Neural progenitor cell (in vitro differentiated cells): Measurements from ENCODE around the gene ZDBF2. TPM values are rescaled to one million over a fixed set of nuclear protein-coding genes. Genes with fewer than 3 reads are reported as not detected.

Experiments
- DNase-seq: peaks from one replicate; pipeline ENCODE4 v3.0.0-alpha.2; 2016; ENCODE audit warnings: low spot score
- H2AFZ ChIP-seq: fragments of 200-600 bp; sonication (generic); replicated peaks from 2 replicates; pipeline ENCODE4 v1.6.1; 2016; ENCODE audit warnings: antibody characterized with exemption
- H3F3A ChIP-seq: fragments of 200-600 bp; sonication (generic); 2 replicates; pipeline ENCODE4 v1.6.1; 2016; ENCODE audit warnings: antibody characterized with exemption, low read depth
- H3K27ac ChIP-seq: fragments of 200-600 bp; sonication (generic); 2 replicates; pipeline ENCODE4 v1.5.1; 2016; ENCODE audit warnings: mild to moderate bottlenecking
- H3K27me3 ChIP-seq: fragments of 200-600 bp; sonication (generic); 2 replicates; pipeline ENCODE4 v1.6.1; 2016; ENCODE audit warnings: mild to moderate bottlenecking, moderate library complexity
- H3K36me3 ChIP-seq: fragments of 200-600 bp; sonication (generic); 2 replicates; pipeline ENCODE4 v1.5.1; 2016
- H3K4me1 ChIP-seq: fragments of 200-600 bp; sonication (generic); 2 replicates; pipeline ENCODE4 v1.6.1; 2016; ENCODE audit warnings: mixed run types
- H3K4me2 ChIP-seq: fragments of 200-600 bp; sonication (generic); 2 replicates; pipeline ENCODE4 v1.6.1; 2016
- H3K4me3 ChIP-seq: fragments of 200-600 bp; sonication (generic); 2 replicates; pipeline ENCODE4 v1.5.1; 2016
- H3K79me2 ChIP-seq: fragments of 200-600 bp; sonication (generic); 2 replicates; pipeline ENCODE4 v1.6.1; 2016; ENCODE audit warnings: low read depth
- H3K9ac ChIP-seq: fragments of 200-600 bp; sonication (generic); 2 replicates; pipeline ENCODE4 v1.6.1; 2016
- H3K9me3 ChIP-seq: fragments of 200-600 bp; sonication (generic); 2 replicates; pipeline ENCODE4 v1.5.1; 2016; ENCODE audit warnings: low read depth
- H4K20me1 ChIP-seq: fragments of 200-600 bp; sonication (generic); 2 replicates; pipeline ENCODE4 v1.6.1; 2016; ENCODE audit warnings: low read depth
- H3K27ac Mint-ChIP-seq: 3 replicates; pipeline ENCODE4 v1.8.0; 2021; ENCODE audit warnings: mixed read lengths
- H3K27me3 Mint-ChIP-seq: 2 replicates; pipeline ENCODE4 v1.8.0; 2022; ENCODE audit warnings: low read depth, mild to moderate bottlenecking, inconsistent platforms, moderate library complexity, mixed read lengths; ENCODE audit not compliant: insufficient read depth
- H3K36me3 Mint-ChIP-seq: 3 replicates; pipeline ENCODE4 v1.8.0; 2021; ENCODE audit warnings: mixed read lengths
- H3K4me1 Mint-ChIP-seq: 3 replicates; pipeline ENCODE4 v1.8.0; 2021; ENCODE audit warnings: mixed read lengths
- H3K4me3 Mint-ChIP-seq: 3 replicates; pipeline ENCODE4 v1.8.0; 2021; ENCODE audit warnings: mild to moderate bottlenecking, moderate library complexity, mixed read lengths
- H3K9me3 Mint-ChIP-seq: 3 replicates; pipeline ENCODE4 v1.8.0; 2020; ENCODE audit warnings: mixed read lengths
- CTCF ChIP-seq: fragments of 200-600 bp; sonication (generic); IDR thresholded peaks from 2 replicates; pipeline ENCODE4 v1.5.1; 2017; ENCODE audit warnings: antibody characterized with exemption, mild to moderate bottlenecking
- EZH2 ChIP-seq: fragments of 200-600 bp; sonication (generic); IDR thresholded peaks from 2 replicates; pipeline ENCODE4 v1.6.1; 2017; ENCODE audit warnings: antibody characterized with exemption, mild to moderate bottlenecking, moderate library complexity
- EZH2phosphoT487 ChIP-seq: fragments of 200-600 bp; sonication (generic); IDR thresholded peaks from 2 replicates; pipeline ENCODE4 v1.6.1; 2017; ENCODE audit warnings: antibody characterized with exemption
- total RNA-seq: library from RNA; depleted of rRNA; stranded (reverse); fragments of >200 nt; gene quantifications from 2 replicates; pipeline ENCODE4 v1.2.3, GENCODE V29; 2015; ENCODE audit warnings: low replicate concordance

Gene ZDBF2
- total RNA-seq, 1 donor from 2014 or later, result 83.6 TPM

- H3K27ac Mint-ChIP-seq, result no peak overlapping the region
- no peak overlapping the region for H3K4me3 Mint-ChIP-seq
- Histone ChIP-seq H3K4me3 (no peak overlapping the region), H3K27ac (no peak overlapping the region), H3K79me2 (no peaks in the 10 kb centered on the region), H3K9me3 (peaks cover 5% of the 10 kb centered on the region), H3K9ac (no peak overlapping the region), H2AFZ (no peak overlapping the region), H4K20me1 (no peaks in the 10 kb centered on the region), H3K27me3 (no peaks in the 10 kb centered on the region), H3K4me2 (no peak overlapping the region), H3K4me1 (no peaks in the 10 kb centered on the region), H3F3A (peaks cover 2% of the 10 kb centered on the region), H3K36me3 (no peaks in the 10 kb centered on the region)
- peaks cover 11% of the 10 kb centered on the region for H3K36me3 Mint-ChIP-seq
- no peaks in the 10 kb centered on the region for H3K27me3 Mint-ChIP-seq
- no peaks in the 10 kb centered on the region for H3K4me1 Mint-ChIP-seq
- no peak for DNase-seq
- no peak for TF ChIP-seq CTCF
- TF ChIP-seq EZH2, result no peak
- no peak for TF ChIP-seq EZH2phosphoT487
- H3K9me3 Mint-ChIP-seq, result peaks cover 11% of the 10 kb centered on the region
Observed at GRCh38 chr2:206323033-206323432, 48.6 kb downstream of the ZDBF2 start.

GRCh38 chr2:206323486-206323885, 49.0 kb downstream of the ZDBF2 start:
- Mint-ChIP-seq H3K27me3 (no peaks in the 10 kb centered on the region), H3K9me3 (peaks cover 7% of the 10 kb centered on the region), H3K4me1 (peaks cover 3% of the 10 kb centered on the region), H3K4me3 (no peak overlapping the region), H3K36me3 (peaks cover 7% of the 10 kb centered on the region), H3K27ac (no peak overlapping the region)
- DNase-seq, result no peak
- Histone ChIP-seq H3K36me3 (no peaks in the 10 kb centered on the region), H3K4me1 (peaks cover 2% of the 10 kb centered on the region), H3K27me3 (no peaks in the 10 kb centered on the region), H3K79me2 (no peaks in the 10 kb centered on the region), H3K9me3 (peaks cover 5% of the 10 kb centered on the region), H3K4me3 (no peak overlapping the region), H3K27ac (no peak overlapping the region), H2AFZ (no peak overlapping the region), H3K4me2 (no peak overlapping the region), H3F3A (peaks cover 4% of the 10 kb centered on the region), H4K20me1 (no peaks in the 10 kb centered on the region), H3K9ac (no peak overlapping the region)
- TF ChIP-seq EZH2, result no peak
- TF ChIP-seq CTCF, result no peak
- no peak for TF ChIP-seq EZH2phosphoT487

- H4K20me1 ChIP-seq, result no peaks in the 10 kb centered on the region
- no peak overlapping the region for H2AFZ ChIP-seq
- peaks cover under 1% of the 10 kb centered on the region for H3K36me3 Mint-ChIP-seq
- H3K27ac Mint-ChIP-seq, result no peak overlapping the region
- TF ChIP-seq EZH2phosphoT487, result no peak
- no peak for TF ChIP-seq EZH2
- TF ChIP-seq CTCF, result no peak
- no peaks in the 10 kb centered on the region for H3K27me3 Mint-ChIP-seq
- DNase-seq, result no peak
- H3K9me3 ChIP-seq, result no peaks in the 10 kb centered on the region
- H3K36me3 ChIP-seq, result no peaks in the 10 kb centered on the region
- H3K9ac ChIP-seq, result no peak overlapping the region
- H3K4me3 Mint-ChIP-seq, result no peak overlapping the region
- no peaks in the 10 kb centered on the region for H3K27me3 ChIP-seq
- H3K4me3 ChIP-seq, result no peak overlapping the region
- no peak overlapping the region for H3K4me2 ChIP-seq
- peaks cover 15% of the 10 kb centered on the region for H3F3A ChIP-seq
- H3K79me2 ChIP-seq, result no peaks in the 10 kb centered on the region
- no peak overlapping the region for H3K27ac ChIP-seq
- H3K4me1 ChIP-seq, result peaks cover 13% of the 10 kb centered on the region
- peaks cover 14% of the 10 kb centered on the region for H3K4me1 Mint-ChIP-seq
- H3K9me3 Mint-ChIP-seq, result peaks cover 4% of the 10 kb centered on the region
Observed at GRCh38 chr2:206324869-206325268, 50.4 kb downstream of the ZDBF2 start.
